Bronchial epithelial cell (primary cell): ENCODE results near the gene TTC14. TPM values are rescaled to one million over a fixed set of nuclear protein-coding genes. Genes with fewer than 3 reads are reported as not detected.
"Not testable (repeated sequence)": the region's sequence is repeated elsewhere in the genome, so short reads cannot be mapped to it uniquely, and the experiment has no call there.

Experiments used
- DNase-seq: peaks from one replicate; pipeline ENCODE4 v3.0.0-alpha.2; 2010; ENCODE audit warnings: low read depth
- FAIRE-seq: peaks from 2 replicates; lab custom pipeline; 2011; peaks lifted over from hg19 to GRCh38; lab: Jason Lieb, UNC
- H3K27me3 ChIP-seq: 2 replicates; pipeline ENCODE4 v1.5.1; 2011; ENCODE audit warnings: low read length; ENCODE audit not compliant: control insufficient read depth, insufficient read depth
- H3K36me3 ChIP-seq: 2 replicates; pipeline ENCODE4 v1.5.1; 2011; ENCODE audit warnings: low read length; ENCODE audit not compliant: control insufficient read depth, insufficient read depth
- H3K4me3 ChIP-seq: 2 replicates; pipeline ENCODE4 v1.5.1; 2011; ENCODE audit warnings: mild to moderate bottlenecking, low read depth, low read length, control low read depth
- CTCF ChIP-seq: IDR thresholded peaks from 2 replicates; pipeline ENCODE4 v1.5.1; 2011; ENCODE audit warnings: mild to moderate bottlenecking, moderate library complexity, low read length, control low read depth, inconsistent platforms; ENCODE audit not compliant: insufficient read depth, severe bottlenecking
- total RNA-seq: library from RNA; depleted of rRNA; stranded (reverse); fragments of >200 nt; gene quantifications from 2 replicates; pipeline ENCODE4 v1.2.1, GENCODE V29; 2014

TTC14 gene
- total RNA-seq, 1 donor from 2014 or later: 22.9 TPM

- TF ChIP-seq CTCF: no peak
- DNase-seq (no peak), FAIRE-seq (no peak)
- Histone ChIP-seq H3K27me3 (no peaks in the 10 kb centered on the region), H3K4me3 (no peak overlapping the region), H3K36me3 (no peaks in the 10 kb centered on the region)
Measured at GRCh38 chr3:180600473-180600872, 1.5 kb upstream of the TTC14 start.

GRCh38 chr3:180611006-180611405 is 9.0 kb downstream of the TTC14 start:
- DNase-seq: no peak
- no peak for TF ChIP-seq CTCF
- Histone ChIP-seq H3K27me3 (no peaks in the 10 kb centered on the region), H3K4me3 (no peak overlapping the region), H3K36me3 (peaks cover 4% of the 10 kb centered on the region)
- FAIRE-seq: no peak

GRCh38 chr3:180612364-180612763 is 10.4 kb downstream of the TTC14 start:
- peak; percentile 20 for DNase-seq
- TF ChIP-seq CTCF: no peak
- Histone ChIP-seq H3K4me3 (no peak overlapping the region), H3K27me3 (no peaks in the 10 kb centered on the region), H3K36me3 (peaks cover 2% of the 10 kb centered on the region)
- no peak for FAIRE-seq

- FAIRE-seq (no peak), DNase-seq (no peak)
- Histone ChIP-seq H3K36me3 (no peaks in the 10 kb centered on the region), H3K4me3 (no peak overlapping the region), H3K27me3 (no peaks in the 10 kb centered on the region)
- no peak for TF ChIP-seq CTCF
Measured at GRCh38 chr3:180615954-180616353, 14.0 kb downstream of the TTC14 start.

GRCh38 chr3:180617049-180617448 is 15.1 kb downstream of the TTC14 start:
- FAIRE-seq: no peak
- H3K4me3 ChIP-seq: no peak overlapping the region
- H3K27me3 ChIP-seq: no peaks in the 10 kb centered on the region
- H3K36me3 ChIP-seq: no peaks in the 10 kb centered on the region
- TF ChIP-seq CTCF: no peak
- peak; percentile 8 for DNase-seq

GRCh38 chr3:180618563-180618962 is 16.6 kb downstream of the TTC14 start:
- H3K36me3 ChIP-seq, H3K27me3 ChIP-seq, H3K4me3 ChIP-seq, FAIRE-seq, DNase-seq: not testable (repeated sequence)
